ENCODE data around the gene PYGB.
"Not testable (repeated sequence)": the region's sequence is repeated elsewhere in the genome, so short reads cannot be mapped to it uniquely, and the experiment has no call there.

Gene PYGB

GRCh38 chr20:25230166-25230831, 17.6 kb upstream of the PYGB start:
- no peak for DNase-seq (ENCODE audit: low read depth)

GRCh38 chr20:25233016-25233772, 14.7 kb upstream of the PYGB start:
- DNase-seq (ENCODE audit: low read depth): no peak

DNA sequence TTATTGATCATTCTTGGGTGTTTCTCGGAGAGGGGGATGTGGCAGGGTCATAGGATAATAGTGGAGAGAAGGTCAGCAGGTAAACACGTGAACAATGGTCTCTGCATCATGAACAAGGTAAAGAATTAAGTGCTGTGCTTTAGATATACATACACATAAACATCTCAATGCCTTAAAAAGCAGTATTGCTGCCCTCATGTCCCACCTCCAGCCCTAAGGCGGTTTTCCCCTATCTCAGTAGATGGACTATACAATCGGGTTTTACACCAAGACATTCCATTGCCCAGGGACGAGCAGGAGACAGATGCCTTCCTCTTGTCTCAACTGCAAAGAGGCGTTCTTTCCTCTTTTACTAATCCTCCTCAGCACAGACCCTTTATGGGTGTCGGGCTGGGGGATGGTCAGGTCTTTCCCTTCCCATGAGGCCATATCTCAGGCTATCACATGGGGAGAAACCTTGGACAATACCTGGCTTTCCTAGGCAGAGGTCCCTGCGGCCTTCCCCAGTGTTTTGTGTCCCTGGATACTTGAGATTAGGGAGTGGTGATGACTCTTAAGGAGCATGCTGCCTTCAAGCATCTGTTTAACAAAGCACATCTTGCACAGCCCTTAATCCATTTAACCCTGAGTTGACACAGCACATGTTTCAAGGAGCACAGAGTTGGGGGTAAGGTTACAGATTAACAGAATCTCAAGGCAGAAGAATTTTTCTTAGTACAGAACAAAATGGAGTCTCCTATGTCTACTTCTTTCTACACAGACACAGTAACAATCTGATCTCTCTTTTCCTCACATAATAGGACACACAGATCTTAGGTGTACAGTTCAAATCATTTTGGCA, 13.7 kb upstream of the PYGB start:
- DNase-seq (ENCODE audit: low read depth): not testable (repeated sequence)

DNA sequence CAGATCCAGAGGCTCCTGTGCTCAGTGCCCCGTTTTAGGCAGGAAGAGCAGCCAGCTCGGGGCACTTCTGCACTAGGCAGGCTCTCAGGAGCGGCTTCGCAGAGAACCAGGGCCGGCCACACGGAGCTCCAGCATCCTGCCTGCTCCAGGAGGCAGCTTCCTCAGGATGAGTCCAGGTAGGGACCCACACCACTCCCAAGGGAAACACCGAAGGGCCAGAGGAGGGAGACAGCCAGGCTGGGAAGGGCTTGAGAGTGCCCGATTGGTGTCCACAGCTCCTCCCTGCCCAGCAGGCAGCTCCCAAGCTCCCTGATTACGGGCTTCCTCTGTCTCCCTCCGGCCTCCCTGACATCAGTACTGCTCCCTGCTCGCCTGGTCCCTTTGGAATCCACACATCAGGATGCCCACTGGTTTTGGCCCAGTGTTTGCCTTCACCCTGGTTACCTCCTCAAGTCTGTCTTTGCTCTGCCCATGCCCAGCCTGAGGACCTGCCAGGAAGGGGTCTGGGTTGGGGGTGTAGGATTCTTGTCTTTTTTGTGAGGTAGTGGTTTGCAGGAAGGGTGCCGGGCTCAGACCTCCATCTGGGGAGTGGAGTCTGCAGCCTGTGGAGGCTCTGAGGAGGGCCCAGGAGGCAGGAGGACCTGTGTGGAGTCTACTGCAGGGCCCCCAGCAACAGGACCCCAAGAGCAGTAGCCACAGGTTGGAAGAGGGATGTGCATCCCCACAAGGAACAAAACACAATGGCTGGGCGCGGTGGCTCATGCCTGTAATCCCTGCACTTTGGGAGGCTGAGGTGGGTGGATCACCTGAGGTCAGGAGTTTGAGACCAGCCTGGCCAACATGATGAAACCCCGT, 11.2 kb upstream of the PYGB start:
- DNase-seq (ENCODE audit: low read depth): no peak

GRCh38 chr20:25237610-25238318, 10.1 kb upstream of the PYGB start:
- no peak for DNase-seq (ENCODE audit: low read depth)

- DNase-seq (ENCODE audit: low read depth): no peak
These were observed 9.4 kb upstream of the PYGB start for GRCh38 chr20:25238319-25239037.

- no peak for DNase-seq (ENCODE audit: low read depth)
These were observed 8.2 kb upstream of the PYGB start for GRCh38 chr20:25239387-25240370.

- DNase-seq (ENCODE audit: low read depth): not testable (repeated sequence)
These were observed 6.8 kb upstream of the PYGB start for GRCh38 chr20:25240851-25241658.

GRCh38 chr20:25241659-25241955, 6.3 kb upstream of the PYGB start:
- DNase-seq (ENCODE audit: low read depth): not testable (repeated sequence)

DNA sequence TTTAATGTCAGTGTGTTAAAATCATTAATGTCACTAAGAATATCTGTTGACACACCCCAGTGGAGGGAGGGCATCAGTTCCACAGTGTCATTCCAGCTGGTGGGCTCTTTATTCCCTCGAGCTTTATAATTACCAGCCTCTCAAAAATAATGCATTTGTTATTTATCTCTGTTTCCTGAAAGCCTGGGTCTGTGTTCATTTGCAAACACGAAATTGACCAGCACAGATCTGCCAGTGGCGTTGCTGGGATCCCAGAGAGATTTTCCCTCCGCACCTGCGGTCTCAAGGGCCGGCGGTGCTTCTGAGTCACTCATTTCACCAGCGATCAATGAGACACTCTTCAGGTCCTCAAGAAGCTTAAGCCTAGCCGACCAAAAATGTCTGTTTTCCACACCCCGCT, 5.7 kb upstream of the PYGB start:
- DNase-seq (ENCODE audit: low read depth): no peak

DNA sequence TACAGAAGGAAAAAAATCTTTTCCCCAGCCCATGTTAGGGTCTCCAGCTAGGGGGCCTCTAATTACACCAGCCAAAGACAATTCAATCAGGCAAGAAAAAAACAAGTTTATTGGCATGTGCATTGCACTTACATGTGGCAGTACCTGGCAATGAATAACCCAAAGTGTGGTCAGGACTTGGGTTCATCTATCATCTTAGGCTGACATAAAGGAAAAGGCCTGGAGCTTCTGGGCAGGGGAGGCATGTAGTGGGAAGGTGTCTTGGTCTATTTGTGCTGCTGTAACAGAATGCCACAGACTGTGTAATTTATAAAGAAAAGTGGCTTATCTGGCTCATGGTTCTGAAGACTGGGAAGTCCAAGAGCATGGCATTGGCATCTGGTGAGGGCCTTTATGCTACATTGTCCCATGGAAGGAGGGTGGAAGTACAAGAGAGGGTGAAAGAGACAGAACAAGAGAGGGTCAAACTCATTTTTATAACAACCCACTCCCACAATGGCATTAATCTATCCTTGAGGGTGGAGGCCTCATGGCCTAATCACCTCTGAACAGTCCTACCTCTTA, 4.4 kb upstream of the PYGB start:
- DNase-seq (ENCODE audit: low read depth): no peak

GRCh38 chr20:25244976-25245375, 2.9 kb upstream of the PYGB start:
- DNase-seq (ENCODE audit: low read depth): no peak

DNA sequence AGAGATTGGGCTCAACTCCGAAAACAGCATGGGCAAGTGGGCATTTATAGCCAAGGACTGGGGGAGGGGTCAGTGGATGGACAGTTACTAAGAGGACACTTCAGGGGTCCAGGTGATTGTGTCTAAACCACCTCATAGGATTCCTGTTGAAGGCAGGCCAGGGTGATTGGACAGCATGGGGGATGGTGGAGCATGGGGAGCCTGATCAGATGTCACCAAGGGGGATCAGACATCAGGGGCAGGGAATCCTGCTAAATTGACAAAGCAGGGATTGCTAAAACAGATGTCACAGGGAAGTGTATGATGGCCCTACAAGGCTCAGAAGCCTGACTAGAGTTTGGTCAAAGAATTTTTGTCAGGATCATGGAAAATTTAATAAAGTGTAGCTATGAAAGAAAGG, 2.4 kb upstream of the PYGB start:
- DNase-seq (ENCODE audit: low read depth): no peak

GRCh38 chr20:25246182-25246999, 1.5 kb upstream of the PYGB start:
- no peak for DNase-seq (ENCODE audit: low read depth)

DNA sequence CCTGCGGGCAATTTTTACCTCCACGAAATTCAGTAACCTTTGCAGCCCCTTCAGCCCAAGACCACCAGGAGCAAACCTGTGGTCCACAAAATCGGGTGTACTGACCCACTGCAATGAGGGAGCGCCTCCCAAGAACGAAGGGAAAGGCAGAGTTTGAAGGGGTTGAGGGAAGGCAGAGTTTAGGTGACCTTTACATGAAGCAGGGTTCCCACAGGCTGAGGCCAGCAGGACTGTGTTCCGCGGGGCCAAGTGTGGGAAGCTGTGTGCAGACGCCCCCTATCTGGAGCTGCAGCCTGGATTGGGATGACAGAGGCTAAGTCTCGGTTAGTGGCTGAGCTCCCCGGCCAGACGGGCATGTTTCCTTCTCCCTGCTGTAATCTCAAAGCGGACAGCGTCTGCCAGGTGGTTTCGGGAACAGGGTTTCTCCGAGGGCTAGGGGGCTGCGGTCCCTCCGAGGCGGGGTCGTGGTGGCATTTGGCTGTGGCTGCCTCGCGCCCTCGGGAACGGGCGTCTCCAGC, 826 bp upstream of the PYGB start:
- no peak for DNase-seq (ENCODE audit: low read depth)

GRCh38 chr20:25247518-25247955, 348 bp upstream of the PYGB start:
- DNase-seq (ENCODE audit: low read depth): no peak

GRCh38 chr20:25248786-25249172, 894 bp downstream of the PYGB start:
- no peak for DNase-seq (ENCODE audit: low read depth)

Measured in stimulated activated CD8-positive, alpha-beta memory T cell treated with anti-CD3 and anti-CD28 coated beads, Interleukin-15, amount 100 ng/mL, for 24 hours (primary cell).